Naive thymus-derived CD8-positive, alpha-beta T cell (primary cell): Measurements from ENCODE around the gene LRRC14B. TPM values are rescaled to one million over a fixed set of nuclear protein-coding genes. Genes with fewer than 3 reads are reported as not detected.

ENCODE experiments used
- ATAC-seq, 2 donors: fragments of 150-1000 bp; cut with Tn5 transposase in 1 of 2; sonication (Bioruptor Pico), chemical (Tn5 transposase) in 1 of 2; 1 replicate in 1 of 2; 2 replicates in 1 of 2; pipeline ENCODE4 v1.10.0; 2021; ENCODE audit warnings: mild to moderate bottlenecking in 2 of 2, moderate library complexity in 2 of 2
- POLR2A ChIA-PET: fragments of 350-600 bp; sonication (Branson Sonifier 250); formaldehyde crosslinking; loops from one replicate; lab custom pipeline; 2021; ENCODE audit warnings: antibody characterized with exemption; lab: Charles Lee
- DNase-seq, 10 donors: peaks; one replicate each; pipeline versions ENCODE4 v3.0.0 to v3.0.0-alpha.2; 2020 to 2022
- H3K27ac Mint-ChIP-seq, 10 donors: one replicate each; pipeline ENCODE4 v1.8.0; 2020 to 2022; ENCODE audit warnings: mild to moderate bottlenecking in 10 of 10, mixed read lengths in 10 of 10, moderate library complexity in 4 of 10, inconsistent platforms in 1 of 10
- H3K27me3 Mint-ChIP-seq, 5 donors: one replicate each; pipeline ENCODE4 v1.8.0; 2021 to 2022; ENCODE audit warnings: mixed read lengths in 5 of 5
- H3K36me3 Mint-ChIP-seq, 3 donors: one replicate each; pipeline ENCODE4 v1.8.0; 2020 to 2022; ENCODE audit warnings: mixed read lengths in 3 of 3, mild to moderate bottlenecking in 2 of 3, inconsistent platforms in 1 of 3
- H3K4me1 Mint-ChIP-seq, 4 donors: one replicate each; pipeline ENCODE4 v1.8.0; 2021 to 2022; ENCODE audit warnings: mixed read lengths in 4 of 4
- H3K4me3 Mint-ChIP-seq, 10 donors: one replicate each; pipeline ENCODE4 v1.8.0; 2020 to 2022; ENCODE audit warnings: mild to moderate bottlenecking in 10 of 10, mixed read lengths in 10 of 10, moderate library complexity in 6 of 10, inconsistent platforms in 1 of 10
- H3K9me3 Mint-ChIP-seq, 9 donors: one replicate each; pipeline ENCODE4 v1.8.0; 2020 to 2022; ENCODE audit warnings: mixed read lengths in 9 of 9, mild to moderate bottlenecking in 3 of 9, inconsistent platforms in 1 of 9, moderate library complexity in 1 of 9
- polyA plus RNA-seq, 3 donors: library from polyadenylated mRNA; unstranded; fragments of 300-500 nt; fragmentation: Illumina TruSeq; gene quantifications; one replicate each; pipeline ENCODE4 v1.2.3, GENCODE V29; 2021
- total RNA-seq, 8 experiments: library from RNA in 2 of 8; stranded (reverse) in 2 of 8; gene quantifications; one replicate each; pipeline ENCODE4 v1.2.3 and lab custom pipeline; 2021 to 2026

LRRC14B gene
- total and polyA plus RNA-seq, 5 experiments from 2014 or later, result 0.13 to 0.31 TPM; not detected in 3

- no peaks in the 10 kb centered on the region for H3K4me1 Mint-ChIP-seq
- peaks cover under 1 to 15% (median 3%) of the 10 kb centered on the region in 5 donors for H3K27me3 Mint-ChIP-seq
- H3K36me3 Mint-ChIP-seq, result no peaks in the 10 kb centered on the region
- POLR2A ChIA-PET, result no interaction called here
- no peak overlapping the region for H3K27ac Mint-ChIP-seq
- no peak overlapping the region for H3K4me3 Mint-ChIP-seq
- peaks cover 0 to 4% (median 0%) of the 10 kb centered on the region in 9 donors for H3K9me3 Mint-ChIP-seq
- DNase-seq, result no peak
- ATAC-seq, result no peak
Observed at GRCh38 chr5:154236-154635, 37.1 kb upstream of the LRRC14B start.

DNA sequence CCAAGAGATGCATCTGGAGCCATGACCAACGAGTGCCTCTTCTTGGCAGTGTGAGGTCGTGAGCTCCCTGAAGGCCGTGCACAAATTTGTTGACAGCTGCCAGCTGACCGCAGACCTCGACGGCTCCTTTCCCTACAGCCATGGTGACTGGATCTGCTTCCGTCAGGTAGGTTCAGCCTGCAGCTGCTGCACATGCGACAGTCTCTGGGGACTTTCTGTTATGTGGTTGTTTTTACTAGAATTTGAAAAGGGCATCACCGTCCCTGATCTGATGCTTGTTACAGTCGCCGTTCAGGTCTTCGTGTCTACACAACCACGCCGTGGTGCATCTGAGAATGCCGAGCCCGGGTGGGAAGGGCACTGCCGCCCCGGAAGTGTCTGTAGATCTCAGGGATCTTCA is 36.5 kb upstream of the LRRC14B start:
- POLR2A ChIA-PET, result no interaction called here
- peaks cover 2 to 21% (median 7%) of the 10 kb centered on the region in 5 donors for H3K27me3 Mint-ChIP-seq
- DNase-seq (no peak), ATAC-seq (no peak)
- H3K9me3 Mint-ChIP-seq, result no peaks in the 10 kb centered on the region
- no peak overlapping the region for H3K27ac Mint-ChIP-seq
- H3K4me1 Mint-ChIP-seq, result peaks cover 0 to 2% (median under 1%) of the 10 kb centered on the region in 4 donors
- H3K36me3 Mint-ChIP-seq, result no peaks in the 10 kb centered on the region
- no peak overlapping the region for H3K4me3 Mint-ChIP-seq

DNA sequence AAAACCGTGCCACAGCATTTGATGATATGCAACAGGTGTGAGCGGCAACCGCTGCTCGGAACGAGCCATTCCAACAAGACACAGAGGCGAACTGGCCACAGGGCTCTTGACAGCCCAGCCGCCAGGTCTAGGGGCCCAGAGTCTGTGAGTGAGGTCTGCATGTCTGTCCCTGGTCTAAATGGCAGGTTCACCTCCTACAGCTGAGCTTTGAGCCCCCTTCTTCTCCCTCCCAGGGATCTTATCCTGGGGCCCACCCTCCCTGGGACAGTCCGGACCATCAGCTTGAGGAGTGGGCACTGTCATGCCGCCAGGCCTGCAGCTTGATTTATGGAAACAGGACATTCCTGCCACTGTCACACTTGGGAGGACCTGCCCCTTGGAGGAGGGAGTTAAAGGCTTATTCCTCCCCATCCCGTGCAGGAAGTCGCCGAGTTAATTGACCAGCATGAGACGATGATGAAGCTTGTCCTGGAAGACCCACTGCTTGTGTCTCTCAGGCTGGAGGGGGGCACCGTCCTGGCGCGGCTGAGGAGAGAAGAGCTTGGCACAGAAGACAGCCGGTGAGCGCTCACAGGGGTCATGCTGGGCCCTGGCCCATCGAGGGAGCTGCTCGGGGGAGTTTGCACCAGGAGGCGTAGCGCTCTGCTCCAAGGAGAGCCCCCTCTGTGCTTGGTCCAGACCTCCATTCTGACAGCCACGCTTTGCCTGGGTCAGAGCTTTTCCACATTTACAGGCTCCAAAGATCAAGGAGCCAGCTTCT is 35.5 kb upstream of the LRRC14B start:
- H3K27me3 Mint-ChIP-seq, result peaks cover 3 to 31% (median 8%) of the 10 kb centered on the region in 5 donors
- no peaks in the 10 kb centered on the region for H3K9me3 Mint-ChIP-seq
- DNase-seq (no peak), ATAC-seq (no peak)
- H3K27ac Mint-ChIP-seq, result peak overlapping the region in 1 of 10 donors; percentile 18
- H3K36me3 Mint-ChIP-seq, result no peaks in the 10 kb centered on the region
- H3K4me3 Mint-ChIP-seq, result no peak overlapping the region
- H3K4me1 Mint-ChIP-seq, result peaks cover 0 to 3% (median under 1%) of the 10 kb centered on the region in 4 donors
- POLR2A ChIA-PET, result no interaction called here

- DNase-seq (no peak), ATAC-seq (no peak)
- H3K9me3 Mint-ChIP-seq, result no peaks in the 10 kb centered on the region
- H3K4me3 Mint-ChIP-seq, result no peak overlapping the region
- POLR2A ChIA-PET, result no interaction called here
- H3K4me1 Mint-ChIP-seq, result peaks cover 0 to 3% (median under 1%) of the 10 kb centered on the region in 4 donors
- H3K27ac Mint-ChIP-seq, result no peak overlapping the region
- H3K36me3 Mint-ChIP-seq, result no peaks in the 10 kb centered on the region
- peaks cover 3 to 38% (median 11%) of the 10 kb centered on the region in 5 donors for H3K27me3 Mint-ChIP-seq
Observed at GRCh38 chr5:156411-157072, 34.8 kb upstream of the LRRC14B start.

DNA sequence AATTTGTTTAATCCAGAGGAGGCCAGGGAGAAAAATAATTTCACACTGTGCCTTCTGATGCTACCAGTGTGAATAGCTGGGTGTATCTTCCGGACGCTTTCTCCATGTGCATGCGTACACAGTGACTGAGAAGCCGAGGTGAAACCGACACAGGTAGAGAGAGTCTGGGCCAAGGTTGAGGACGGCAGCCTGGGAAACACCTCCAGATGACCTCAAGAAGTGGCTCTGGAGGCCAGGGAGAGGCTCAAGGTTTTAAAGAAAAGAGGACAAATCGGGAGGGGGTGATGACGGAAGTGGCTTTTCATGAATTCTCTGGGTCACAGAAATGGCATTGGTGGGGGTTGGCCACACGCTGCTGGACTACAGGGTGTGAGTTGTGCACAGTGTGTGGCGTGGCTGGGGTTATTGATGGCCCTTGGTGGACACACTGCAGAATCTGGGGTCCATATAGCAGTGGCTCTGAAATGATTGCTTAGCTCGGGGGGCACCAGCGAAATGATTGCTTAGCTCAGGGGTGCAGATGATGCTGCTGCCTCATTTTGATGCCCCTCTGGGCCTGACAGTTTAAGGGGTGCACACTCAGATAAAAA is 34.1 kb upstream of the LRRC14B start:
- H3K36me3 Mint-ChIP-seq, result no peaks in the 10 kb centered on the region
- POLR2A ChIA-PET, result no interaction called here
- H3K27ac Mint-ChIP-seq, result no peak overlapping the region
- H3K4me1 Mint-ChIP-seq, result peaks cover 0 to 3% (median under 1%) of the 10 kb centered on the region in 4 donors
- no peaks in the 10 kb centered on the region for H3K9me3 Mint-ChIP-seq
- H3K27me3 Mint-ChIP-seq, result peaks cover 3 to 41% (median 12%) of the 10 kb centered on the region in 5 donors
- no peak overlapping the region for H3K4me3 Mint-ChIP-seq
- DNase-seq (no peak), ATAC-seq (no peak)

DNA sequence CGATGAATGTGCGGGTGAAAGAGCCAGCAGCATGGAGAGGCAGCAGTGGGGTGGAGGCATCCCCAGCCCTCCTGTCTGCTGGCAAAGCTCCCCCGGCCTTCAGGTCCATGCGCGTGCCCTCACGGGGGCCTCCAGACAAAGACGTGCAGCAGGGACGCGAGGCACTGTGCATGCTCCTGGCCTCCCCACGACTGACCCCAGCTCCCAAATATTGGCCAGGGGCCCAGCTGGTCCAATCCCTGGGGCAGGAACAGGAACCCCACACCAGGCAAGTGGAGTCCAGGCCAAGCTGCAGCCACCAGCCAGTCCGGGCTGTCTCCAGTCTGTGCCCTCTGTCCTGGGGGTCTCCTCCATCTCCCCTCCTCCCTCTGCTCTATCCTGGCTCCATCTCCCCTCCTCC is 33.5 kb upstream of the LRRC14B start:
- peaks cover 0 to 3% (median under 1%) of the 10 kb centered on the region in 4 donors for H3K4me1 Mint-ChIP-seq
- no peaks in the 10 kb centered on the region for H3K36me3 Mint-ChIP-seq
- DNase-seq, result no peak
- POLR2A ChIA-PET, result no interaction called here
- ATAC-seq, result no peak
- no peaks in the 10 kb centered on the region for H3K9me3 Mint-ChIP-seq
- H3K27me3 Mint-ChIP-seq, result peaks cover 3 to 41% (median 12%) of the 10 kb centered on the region in 5 donors
- no peak overlapping the region for H3K27ac Mint-ChIP-seq
- no peak overlapping the region for H3K4me3 Mint-ChIP-seq

DNA sequence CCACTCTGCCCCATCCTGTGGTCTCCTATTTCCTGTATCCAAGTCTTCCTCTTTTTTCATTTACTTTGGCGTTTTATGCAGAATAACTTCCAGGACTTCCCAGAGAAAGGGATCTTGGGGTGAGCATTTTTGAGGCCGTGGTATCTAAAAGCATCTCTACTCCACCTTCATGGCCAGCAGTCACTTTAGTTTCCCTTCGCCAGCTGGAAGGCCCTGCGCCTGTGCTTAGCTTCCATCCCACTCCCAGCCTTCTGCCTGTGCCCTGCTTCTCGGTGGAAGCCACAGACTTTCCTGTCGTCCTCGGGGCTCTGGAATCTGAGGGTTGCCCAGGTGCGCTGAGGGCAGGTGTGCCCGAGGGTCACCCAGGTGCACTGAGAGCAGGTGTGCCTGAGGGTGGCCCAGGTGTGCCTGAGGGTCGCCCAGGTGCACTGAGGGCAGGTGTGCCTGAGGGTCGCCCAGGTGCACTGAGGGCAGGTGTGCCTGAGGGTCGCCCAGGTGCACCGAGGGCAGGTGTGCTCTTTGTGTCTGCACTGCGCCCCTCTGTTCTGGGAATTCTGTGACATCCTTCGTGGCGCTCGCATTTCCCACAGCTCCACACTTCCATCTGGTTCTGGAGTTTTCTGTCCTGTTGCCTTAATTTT is 32.4 kb upstream of the LRRC14B start:
- POLR2A ChIA-PET, result no interaction called here
- Mint-ChIP-seq H3K27ac (peak overlapping the region in 1 of 10 donors; percentile 20), H3K4me1 (peaks cover 0 to 3% (median under 1%) of the 10 kb centered on the region in 4 donors), H3K4me3 (no peak overlapping the region), H3K36me3 (no peaks in the 10 kb centered on the region), H3K9me3 (no peaks in the 10 kb centered on the region), H3K27me3 (peaks cover 3 to 41% (median 12%) of the 10 kb centered on the region in 5 donors)
- ATAC-seq, result no peak
- DNase-seq, result no peak

- H3K9me3 Mint-ChIP-seq, result no peaks in the 10 kb centered on the region
- POLR2A ChIA-PET, result no interaction called here
- no peaks in the 10 kb centered on the region for H3K36me3 Mint-ChIP-seq
- DNase-seq (no peak), ATAC-seq (no peak)
- peaks cover 0 to 3% (median under 1%) of the 10 kb centered on the region in 4 donors for H3K4me1 Mint-ChIP-seq
- H3K27ac Mint-ChIP-seq, result peak overlapping the region in 2 of 10 donors; percentile 20 to 35
- no peak overlapping the region for H3K4me3 Mint-ChIP-seq
- peaks cover 3 to 41% (median 12%) of the 10 kb centered on the region in 5 donors for H3K27me3 Mint-ChIP-seq
Observed at GRCh38 chr5:159448-160172, 31.7 kb upstream of the LRRC14B start.

- DNase-seq (no peak), ATAC-seq (no peak)
- Mint-ChIP-seq H3K4me1 (peaks cover 0 to 3% (median under 1%) of the 10 kb centered on the region in 4 donors), H3K36me3 (no peaks in the 10 kb centered on the region), H3K4me3 (no peak overlapping the region), H3K27ac (no peak overlapping the region), H3K27me3 (peaks cover 3 to 41% (median 12%) of the 10 kb centered on the region in 5 donors), H3K9me3 (no peaks in the 10 kb centered on the region)
- POLR2A ChIA-PET, result no interaction called here
Observed at GRCh38 chr5:160173-160510, 31.2 kb upstream of the LRRC14B start.

- H3K4me3 Mint-ChIP-seq, result no peak overlapping the region
Observed at GRCh38 chr5:160921-161802, 30.1 kb upstream of the LRRC14B start.

GRCh38 chr5:161803-162110 is 29.5 kb upstream of the LRRC14B start:
- ATAC-seq (no peak), DNase-seq (no peak)
- H3K9me3 Mint-ChIP-seq, result no peaks in the 10 kb centered on the region
- H3K4me3 Mint-ChIP-seq, result no peak overlapping the region
- peaks cover 3 to 39% (median 12%) of the 10 kb centered on the region in 5 donors for H3K27me3 Mint-ChIP-seq
- POLR2A ChIA-PET, result no interaction called here
- H3K36me3 Mint-ChIP-seq, result no peaks in the 10 kb centered on the region
- H3K27ac Mint-ChIP-seq, result no peak overlapping the region
- H3K4me1 Mint-ChIP-seq, result peaks cover 0 to 3% (median under 1%) of the 10 kb centered on the region in 4 donors

More at GRCh38 chr5:160921-161802, 30.1 kb upstream of the LRRC14B start:
- Mint-ChIP-seq H3K27me3 (peaks cover 3 to 41% (median 12%) of the 10 kb centered on the region in 5 donors), H3K36me3 (no peaks in the 10 kb centered on the region), H3K4me1 (peaks cover 0 to 3% (median under 1%) of the 10 kb centered on the region in 4 donors), H3K27ac (peak overlapping the region in 1 of 10 donors; percentile 84), H3K9me3 (no peaks in the 10 kb centered on the region)
- DNase-seq (no peak), ATAC-seq (no peak)
- POLR2A ChIA-PET, result no interaction called here
